SK-N-MC (cell line): Measurements from ENCODE around the gene MR1.

Experiments
- DNase-seq: peaks from one replicate; pipeline ENCODE4 v3.0.0-alpha.2; 2011; ENCODE audit warnings: low read depth, low spot score
- H3K27ac ChIP-seq: fragments of 200-600 bp; sonication (generic); 2 replicates; pipeline ENCODE4 v1.5.1; 2016; ENCODE audit warnings: mixed run types
- H3K36me3 ChIP-seq: fragments of 200-600 bp; sonication (generic); 2 replicates; pipeline ENCODE4 v1.6.1; 2017; ENCODE audit warnings: antibody characterized with exemption, low read length, mixed read lengths; ENCODE audit not compliant: insufficient read depth
- H3K4me3 ChIP-seq: fragments of 200-600 bp; sonication (generic); 2 replicates; pipeline ENCODE4 v1.5.1; 2016
- H3K9ac ChIP-seq: fragments of 200-600 bp; sonication (generic); 2 replicates; pipeline ENCODE4 v1.8.0; 2017; ENCODE audit warnings: mixed run types, mixed read lengths; ENCODE audit not compliant: insufficient read length
- H3K9me3 ChIP-seq: fragments of 200-600 bp; sonication (generic); 2 replicates; pipeline ENCODE4 v1.6.1; 2017; ENCODE audit warnings: low read depth, mild to moderate bottlenecking, antibody characterized with exemption, low read length, moderate library complexity, mixed read lengths
- EZH2 ChIP-seq: fragments of 200-600 bp; sonication (generic); IDR thresholded peaks from one replicate; pipeline ENCODE4 v1.6.1; 2017; ENCODE audit warnings: antibody characterized with exemption
- FOXP2 ChIP-seq: optimal IDR thresholded peaks from 2 replicates; pipeline ENCODE3; 2011; ENCODE audit warnings: mild to moderate bottlenecking, moderate library complexity; ENCODE audit not compliant: insufficient read depth; ENCODE audit errors: extremely low read length, control extremely low read depth
- POLR2AphosphoS5 ChIP-seq: IDR thresholded peaks from 2 replicates; pipeline ENCODE4 v1.6.1; 2012; ENCODE audit warnings: mild to moderate bottlenecking, low read depth, low read length, borderline replicate concordance

Gene MR1

GRCh38 chr1:181064011-181064623 is 30.3 kb downstream of the MR1 start:
- TF ChIP-seq FOXP2, result no peak
- TF ChIP-seq EZH2, result no peak
- no peak for TF ChIP-seq POLR2AphosphoS5
- no peak for DNase-seq
- Histone ChIP-seq H3K36me3 (no peaks in the 10 kb centered on the region), H3K4me3 (no peak overlapping the region), H3K9ac (no peak overlapping the region), H3K9me3 (no peaks in the 10 kb centered on the region), H3K27ac (no peak overlapping the region)

GRCh38 chr1:181064702-181065101 is 30.9 kb downstream of the MR1 start:
- H3K27ac ChIP-seq, result no peak overlapping the region
- no peaks in the 10 kb centered on the region for H3K36me3 ChIP-seq
- no peaks in the 10 kb centered on the region for H3K9me3 ChIP-seq
- H3K4me3 ChIP-seq, result no peak overlapping the region
- TF ChIP-seq POLR2AphosphoS5 (no peak), FOXP2 (no peak), EZH2 (no peak)
- no peak for DNase-seq
- no peak overlapping the region for H3K9ac ChIP-seq

GRCh38 chr1:181073638-181074037 is 39.9 kb downstream of the MR1 start:
- peak; percentile 76 for DNase-seq
- H3K9ac ChIP-seq, result no peak overlapping the region
- H3K9me3 ChIP-seq, result no peaks in the 10 kb centered on the region
- peak overlapping the region; percentile 28 for H3K4me3 ChIP-seq
- H3K36me3 ChIP-seq, result no peaks in the 10 kb centered on the region
- peak overlapping the region; percentile 87 for H3K27ac ChIP-seq
- TF ChIP-seq EZH2 (no peak), FOXP2 (no peak), POLR2AphosphoS5 (no peak; the same call in 1 of the 2 replicates)

- DNase-seq, result no peak
- TF ChIP-seq FOXP2, result no peak
- TF ChIP-seq POLR2AphosphoS5, result no peak
- no peak for TF ChIP-seq EZH2
Observed at GRCh38 chr1:181075766-181076350, 42.1 kb downstream of the MR1 start.

GRCh38 chr1:181076852-181077251 is 43.1 kb downstream of the MR1 start:
- Histone ChIP-seq H3K27ac (no peak overlapping the region), H3K36me3 (no peaks in the 10 kb centered on the region), H3K9me3 (no peaks in the 10 kb centered on the region), H3K4me3 (no peak overlapping the region), H3K9ac (no peak overlapping the region)
- no peak for DNase-seq
- TF ChIP-seq POLR2AphosphoS5 (no peak), FOXP2 (no peak), EZH2 (no peak)

More at GRCh38 chr1:181075766-181076350, 42.1 kb downstream of the MR1 start:
- Histone ChIP-seq H3K27ac (no peak overlapping the region), H3K9ac (no peak overlapping the region), H3K36me3 (no peaks in the 10 kb centered on the region), H3K4me3 (no peak overlapping the region), H3K9me3 (no peaks in the 10 kb centered on the region)

GRCh38 chr1:181077576-181078242 is 43.9 kb downstream of the MR1 start:
- no peak for DNase-seq
- no peaks in the 10 kb centered on the region for H3K9me3 ChIP-seq
- H3K27ac ChIP-seq, result peak overlapping the region; percentile 54

GRCh38 chr1:181079382-181079781 is 45.6 kb downstream of the MR1 start:
- no peak overlapping the region for H3K27ac ChIP-seq
- no peak for DNase-seq
- H3K9ac ChIP-seq, result no peak overlapping the region
- H3K36me3 ChIP-seq, result no peaks in the 10 kb centered on the region
- no peak for TF ChIP-seq FOXP2
- no peak for TF ChIP-seq EZH2
- no peak for TF ChIP-seq POLR2AphosphoS5
- H3K4me3 ChIP-seq, result no peak overlapping the region
- H3K9me3 ChIP-seq, result no peaks in the 10 kb centered on the region

More at GRCh38 chr1:181077576-181078242, 43.9 kb downstream of the MR1 start:
- Histone ChIP-seq H3K4me3 (peak overlapping the region; percentile 31), H3K36me3 (no peaks in the 10 kb centered on the region), H3K9ac (peak overlapping the region; percentile 34)
- TF ChIP-seq POLR2AphosphoS5 (no peak), FOXP2 (no peak), EZH2 (no peak)

- H3K36me3 ChIP-seq, result no peaks in the 10 kb centered on the region
- H3K9ac ChIP-seq, result no peak overlapping the region
- TF ChIP-seq FOXP2 (no peak), POLR2AphosphoS5 (no peak), EZH2 (no peak)
- H3K4me3 ChIP-seq, result no peak overlapping the region
- no peak for DNase-seq
- H3K27ac ChIP-seq, result no peak overlapping the region
- H3K9me3 ChIP-seq, result no peaks in the 10 kb centered on the region
Observed at GRCh38 chr1:181079920-181080319, 46.1 kb downstream of the MR1 start.
